Measurements from ENCODE around the gene USE1.

- no peak for TF ChIP-seq CTCF (IDR thresholded peaks at IDR 0.05)
- no peak for TF ChIP-seq POLR2A (IDR thresholded peaks at IDR 0.05)
- TF ChIP-seq POLR2AphosphoS5 (IDR thresholded peaks at IDR 0.05), result no peak
Measured at GRCh38 chr19:17196610-17197009, 18.5 kb upstream of the USE1 start.

All from prostate gland (tissue), 2 donors.